AG04449 (cell line): ENCODE results near the gene CDR2L.
"Not testable (repeated sequence)": the region's sequence is repeated elsewhere in the genome, so short reads cannot be mapped to it uniquely, and the experiment has no call there.

Experiments
- CTCF ChIA-PET: fragments of 350-600 bp; formaldehyde crosslinking; extraction: SDS; loops from one replicate; lab custom pipeline; 2021; ENCODE audit warnings: antibody characterized with exemption; lab: Yijun Ruan, JAX
- POLR2A ChIA-PET: fragments of 400-600, 350-600 bp; formaldehyde crosslinking; extraction: SDS; loops from one replicate; lab custom pipeline; 2020; ENCODE audit warnings: antibody characterized with exemption, inconsistent platforms; lab: Yijun Ruan, JAX
- DNase-seq: peaks from one replicate; pipeline ENCODE4 v3.0.0-alpha.2; 2010; ENCODE audit warnings: low read depth, low spot score
- H3K4me3 ChIP-seq: 2 replicates; pipeline ENCODE4 v1.5.1; 2011; ENCODE audit warnings: low read depth, mild to moderate bottlenecking, control low read depth, low read length
- CTCF ChIP-seq: IDR thresholded peaks from one replicate; pipeline ENCODE4 v1.5.1; 2011; ENCODE audit warnings: mild to moderate bottlenecking, moderate library complexity, low read length, control low read depth, inconsistent platforms; ENCODE audit not compliant: insufficient read depth; ENCODE audit errors: missing control alignments

The CDR2L gene

GRCh38 chr17:75003070-75003956, 15.9 kb downstream of the CDR2L start:
- CTCF ChIA-PET = interaction anchor here (1.1 to 3.9 kb wide), 2 partner anchors 9 to 16 kb away, joined by 3 to 27 read pairs; partner anchors contain the start of genes CDR2L and MRPL58

GRCh38 chr17:75003957-75004355, 16.5 kb downstream of the CDR2L start:
- no peak for TF ChIP-seq CTCF
- CTCF ChIA-PET = interaction anchor here (1.1 to 3.9 kb wide), 3 partner anchors 8 to 42 kb away, joined by 3 to 27 read pairs (median 3); partner anchors contain the start of genes CDR2L and MRPL58
- H3K4me3 ChIP-seq = no peak overlapping the region
- DNase-seq = no peak
- POLR2A ChIA-PET = no interaction called here

More at GRCh38 chr17:75003070-75003956, 15.9 kb downstream of the CDR2L start:
- TF ChIP-seq CTCF = no peak
- no peak for DNase-seq
- POLR2A ChIA-PET = interaction anchor here (0.6 to 0.8 kb wide), 2 partner anchors 9 to 12 kb away, joined by 3 read pairs; partner anchors contain the start of gene MRPL58
- H3K4me3 ChIP-seq = no peak overlapping the region

- no peak overlapping the region for H3K4me3 ChIP-seq
- no peak for DNase-seq
- TF ChIP-seq CTCF = no peak
- CTCF ChIA-PET = interaction anchor here (1.1 to 3.9 kb wide), 3 partner anchors 8 to 43 kb away, joined by 3 to 27 read pairs (median 3); partner anchors contain the start of genes CDR2L and MRPL58
- POLR2A ChIA-PET = no interaction called here
Observed at GRCh38 chr17:75004371-75004770, 16.9 kb downstream of the CDR2L start.

- CTCF ChIA-PET = interaction anchor here (1.2 to 1.4 kb wide), 2 partner anchors 8 to 44 kb away, joined by 3 to 4 read pairs; no protein-coding TSS in a partner anchor
- no peak for DNase-seq
- no peak overlapping the region for H3K4me3 ChIP-seq
- POLR2A ChIA-PET = no interaction called here
- no peak for TF ChIP-seq CTCF
Observed at GRCh38 chr17:75005291-75005690, 17.9 kb downstream of the CDR2L start.

- CTCF ChIA-PET = interaction anchor here (0.9 to 2.6 kb wide), 4 partner anchors 9 to 45 kb away, joined by 3 to 15 read pairs (median 4); no protein-coding TSS in a partner anchor
- H3K4me3 ChIP-seq, POLR2A ChIA-PET, DNase-seq: not testable (repeated sequence)
Observed at GRCh38 chr17:75006084-75006483, 18.7 kb downstream of the CDR2L start.

- H3K4me3 ChIP-seq = no peak overlapping the region
- ChIA-PET POLR2A (no interaction called here), CTCF (interaction anchor here (0.9 to 2.6 kb wide), 3 partner anchors 18 to 45 kb away, joined by 3 to 15 read pairs (median 4); no protein-coding TSS in a partner anchor)
- no peak for DNase-seq
- TF ChIP-seq CTCF = no peak
Observed at GRCh38 chr17:75006653-75007052, 19.2 kb downstream of the CDR2L start.
